ENCODE measurements around the gene MED26. TPM values are rescaled to one million over a fixed set of nuclear protein-coding genes. Genes with fewer than 3 reads are reported as not detected.

The MED26 gene
- total RNA-seq, 1 donor from 2014 or later, result 15.0 TPM

DNA sequence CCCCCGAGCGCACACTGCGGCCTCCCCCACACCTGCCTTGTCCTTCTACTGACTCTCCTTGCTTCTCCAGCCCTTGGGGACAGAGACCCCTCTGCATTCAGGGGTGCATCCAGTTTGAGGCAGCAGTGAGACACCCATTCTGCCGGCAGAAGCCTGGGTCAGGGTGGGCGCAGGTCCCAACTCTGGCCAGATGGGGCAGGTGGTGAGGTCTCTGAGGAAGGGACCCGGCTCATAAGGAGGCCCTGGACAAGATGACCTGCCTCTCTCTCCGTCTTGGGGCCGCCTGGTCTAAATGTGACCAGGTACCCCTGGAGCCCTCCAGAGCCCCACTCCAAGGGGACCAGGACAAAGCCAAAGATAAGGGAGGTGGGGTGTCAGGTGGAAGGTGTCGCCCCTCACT is 91.9 kb downstream of the MED26 start:
- peaks cover 13% of the 10 kb centered on the region for H3K36me3 ChIP-seq (ENCODE audit: insufficient read depth, low read length)
- H3K27me3 ChIP-seq (ENCODE audit: insufficient read depth, low read length), result no peaks in the 10 kb centered on the region
- DNase-seq (ENCODE audit: low read depth) (no peak), FAIRE-seq (no peak)
- Mint-ChIP-seq H3K4me3 (ENCODE audit: unreplicated experiment) (no peak overlapping the region), H3K9me3 (ENCODE audit: unreplicated experiment) (peaks cover 6% of the 10 kb centered on the region), H3K36me3 (ENCODE audit: low read depth, unreplicated experiment) (peaks cover 30% of the 10 kb centered on the region), H3K27ac (ENCODE audit: unreplicated experiment) (peak overlapping the region; percentile 41), H3K27me3 (ENCODE audit: low read depth, unreplicated experiment) (no peaks in the 10 kb centered on the region), H3K4me1 (ENCODE audit: low read depth, unreplicated experiment) (peaks cover 1% of the 10 kb centered on the region)
- no peak overlapping the region for H3K4me3 ChIP-seq (ENCODE audit: insufficient read depth, low read depth, low read length)
- no peaks in the 10 kb centered on the region for H3K9me3 ChIP-seq (ENCODE audit: insufficient read depth, low read depth, low read length)
- H3K9ac ChIP-seq (ENCODE audit: low read length), result no peak overlapping the region
- H2AFZ ChIP-seq (ENCODE audit: low read depth, low read length), result no peak overlapping the region
- H3K4me1 ChIP-seq (ENCODE audit: insufficient read depth, low read length), result peaks cover 4% of the 10 kb centered on the region
- no peak for TF ChIP-seq EZH2 (IDR thresholded peaks at IDR 0.05; ENCODE audit: insufficient read depth, low read length)
- TF ChIP-seq, protein P1, sequence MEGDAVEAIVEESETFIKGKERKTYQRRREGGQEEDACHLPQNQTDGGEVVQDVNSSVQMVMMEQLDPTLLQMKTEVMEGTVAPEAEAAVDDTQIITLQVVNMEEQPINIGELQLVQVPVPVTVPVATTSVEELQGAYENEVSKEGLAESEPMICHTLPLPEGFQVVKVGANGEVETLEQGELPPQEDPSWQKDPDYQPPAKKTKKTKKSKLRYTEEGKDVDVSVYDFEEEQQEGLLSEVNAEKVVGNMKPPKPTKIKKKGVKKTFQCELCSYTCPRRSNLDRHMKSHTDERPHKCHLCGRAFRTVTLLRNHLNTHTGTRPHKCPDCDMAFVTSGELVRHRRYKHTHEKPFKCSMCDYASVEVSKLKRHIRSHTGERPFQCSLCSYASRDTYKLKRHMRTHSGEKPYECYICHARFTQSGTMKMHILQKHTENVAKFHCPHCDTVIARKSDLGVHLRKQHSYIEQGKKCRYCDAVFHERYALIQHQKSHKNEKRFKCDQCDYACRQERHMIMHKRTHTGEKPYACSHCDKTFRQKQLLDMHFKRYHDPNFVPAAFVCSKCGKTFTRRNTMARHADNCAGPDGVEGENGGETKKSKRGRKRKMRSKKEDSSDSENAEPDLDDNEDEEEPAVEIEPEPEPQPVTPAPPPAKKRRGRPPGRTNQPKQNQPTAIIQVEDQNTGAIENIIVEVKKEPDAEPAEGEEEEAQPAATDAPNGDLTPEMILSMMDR (IDR thresholded peaks at IDR 0.05; ENCODE audit: insufficient read depth, low read depth, low read length), result no peak
- H3K4me2 ChIP-seq (ENCODE audit: low read length), result no peak overlapping the region
- H4K20me1 ChIP-seq (ENCODE audit: insufficient read depth, low read length), result peaks cover 79% of the 10 kb centered on the region
- no peak overlapping the region for H3K27ac ChIP-seq (ENCODE audit: low read depth, low read length)
- H3K79me2 ChIP-seq (ENCODE audit: insufficient read depth, low read length), result peaks cover 65% of the 10 kb centered on the region

DNA sequence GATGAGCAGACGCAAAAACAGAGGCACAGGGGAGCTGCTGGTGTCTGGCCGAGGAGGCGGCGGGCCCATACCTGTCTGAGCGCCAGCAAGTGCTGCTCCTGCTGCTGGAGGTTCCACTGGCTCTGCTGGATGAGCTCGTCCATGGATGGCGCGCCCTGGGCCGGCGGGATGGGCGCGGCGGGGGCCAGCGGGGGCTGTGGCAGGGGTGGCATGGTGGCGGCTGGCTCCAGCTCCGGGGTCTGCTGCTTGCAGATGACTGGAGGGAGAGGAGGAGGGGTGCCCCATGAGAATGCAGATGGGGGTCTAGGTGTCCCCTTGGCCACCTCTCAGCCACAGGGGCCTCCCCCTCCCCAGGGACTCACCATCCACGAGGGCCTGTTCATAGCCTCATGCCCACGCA is 92.6 kb downstream of the MED26 start:
- no peak overlapping the region for H3K9ac ChIP-seq (ENCODE audit: low read length)
- Mint-ChIP-seq H3K27ac (ENCODE audit: unreplicated experiment) (no peak overlapping the region), H3K4me3 (ENCODE audit: unreplicated experiment) (no peak overlapping the region), H3K9me3 (ENCODE audit: unreplicated experiment) (peaks cover 6% of the 10 kb centered on the region), H3K4me1 (ENCODE audit: low read depth, unreplicated experiment) (no peaks in the 10 kb centered on the region), H3K36me3 (ENCODE audit: low read depth, unreplicated experiment) (peaks cover 32% of the 10 kb centered on the region), H3K27me3 (ENCODE audit: low read depth, unreplicated experiment) (no peaks in the 10 kb centered on the region)
- H3K4me3 ChIP-seq (ENCODE audit: insufficient read depth, low read depth, low read length), result no peak overlapping the region
- no peaks in the 10 kb centered on the region for H3K9me3 ChIP-seq (ENCODE audit: insufficient read depth, low read depth, low read length)
- H3K27ac ChIP-seq (ENCODE audit: low read depth, low read length), result no peak overlapping the region
- DNase-seq (ENCODE audit: low read depth) (no peak), FAIRE-seq (no peak)
- H3K4me1 ChIP-seq (ENCODE audit: insufficient read depth, low read length), result no peaks in the 10 kb centered on the region
- no peak overlapping the region for H2AFZ ChIP-seq (ENCODE audit: low read depth, low read length)
- H3K4me2 ChIP-seq (ENCODE audit: low read length), result no peak overlapping the region
- no peak for TF ChIP-seq EZH2 (IDR thresholded peaks at IDR 0.05; ENCODE audit: insufficient read depth, low read length)
- TF ChIP-seq, protein P1 (IDR thresholded peaks at IDR 0.05; ENCODE audit: insufficient read depth, low read depth, low read length), result no peak
- peaks cover 74% of the 10 kb centered on the region for H4K20me1 ChIP-seq (ENCODE audit: insufficient read depth, low read length)
- H3K79me2 ChIP-seq (ENCODE audit: insufficient read depth, low read length), result peaks cover 57% of the 10 kb centered on the region
- H3K36me3 ChIP-seq (ENCODE audit: insufficient read depth, low read length), result peaks cover 16% of the 10 kb centered on the region
- H3K27me3 ChIP-seq (ENCODE audit: insufficient read depth, low read length), result no peaks in the 10 kb centered on the region

DNA sequence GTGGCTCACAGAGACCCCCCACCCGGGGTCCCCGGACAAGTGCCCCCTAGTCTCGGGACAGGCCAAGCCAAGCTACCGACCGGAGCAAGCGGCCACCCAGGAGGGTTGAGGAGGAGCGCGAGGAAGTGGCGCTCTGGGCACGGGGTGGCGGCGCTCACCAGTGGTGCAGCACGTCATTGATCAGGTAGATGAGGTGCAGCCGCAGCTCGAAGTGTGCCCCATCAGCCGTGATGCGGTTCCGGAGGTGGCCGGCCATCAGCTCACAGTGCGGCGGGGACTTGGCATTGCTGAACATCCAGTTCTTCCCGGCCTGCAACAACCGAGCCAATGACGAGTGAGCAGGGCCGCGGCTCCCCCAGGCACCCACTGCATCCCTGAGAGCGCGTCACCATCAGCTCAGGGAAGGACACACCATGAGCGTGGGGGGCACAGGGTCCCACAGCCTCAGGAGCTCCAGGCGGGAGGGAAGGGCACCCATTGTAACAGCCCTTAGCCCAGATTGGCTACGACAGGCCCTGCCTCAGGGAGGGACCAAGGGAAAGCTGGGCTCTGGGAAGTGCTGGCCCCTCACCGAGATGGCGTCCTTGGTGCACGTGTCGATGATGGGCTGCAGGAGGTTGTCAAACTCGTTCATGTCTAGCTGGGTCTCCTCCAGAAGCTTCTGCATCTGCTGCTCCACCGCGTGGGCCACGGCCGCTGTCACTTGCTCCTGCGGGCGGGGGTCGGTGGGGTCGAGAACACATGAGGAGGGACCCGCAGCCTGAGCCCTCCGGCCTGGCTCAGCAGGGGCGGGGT is 95.4 kb downstream of the MED26 start:
- H3K36me3 Mint-ChIP-seq (ENCODE audit: low read depth, unreplicated experiment), result peaks cover 23% of the 10 kb centered on the region
- no peak for FAIRE-seq

More for the DNA sequence above, 95.4 kb downstream of the MED26 start:
- peaks cover 63% of the 10 kb centered on the region for H4K20me1 ChIP-seq (ENCODE audit: insufficient read depth, low read length)
- H2AFZ ChIP-seq (ENCODE audit: low read depth, low read length), result no peak overlapping the region
- H3K27me3 ChIP-seq (ENCODE audit: insufficient read depth, low read length), result no peaks in the 10 kb centered on the region
- peaks cover 31% of the 10 kb centered on the region for H3K36me3 ChIP-seq (ENCODE audit: insufficient read depth, low read length)
- H3K27ac Mint-ChIP-seq (ENCODE audit: unreplicated experiment), result no peak overlapping the region
- no peaks in the 10 kb centered on the region for H3K4me1 ChIP-seq (ENCODE audit: insufficient read depth, low read length)
- H3K9me3 ChIP-seq (ENCODE audit: insufficient read depth, low read depth, low read length), result no peaks in the 10 kb centered on the region
- H3K4me3 Mint-ChIP-seq (ENCODE audit: unreplicated experiment), result no peak overlapping the region
- peaks cover 31% of the 10 kb centered on the region for H3K79me2 ChIP-seq (ENCODE audit: insufficient read depth, low read length)
- H3K9ac ChIP-seq (ENCODE audit: low read length), result no peak overlapping the region
- no peak for TF ChIP-seq EZH2 (IDR thresholded peaks at IDR 0.05; ENCODE audit: insufficient read depth, low read length)
- TF ChIP-seq, protein P1 (IDR thresholded peaks at IDR 0.05; ENCODE audit: insufficient read depth, low read depth, low read length), result no peak
- no peak overlapping the region for H3K27ac ChIP-seq (ENCODE audit: low read depth, low read length)
- H3K4me2 ChIP-seq (ENCODE audit: low read length), result no peak overlapping the region
- no peaks in the 10 kb centered on the region for H3K4me1 Mint-ChIP-seq (ENCODE audit: low read depth, unreplicated experiment)
- H3K27me3 Mint-ChIP-seq (ENCODE audit: low read depth, unreplicated experiment), result no peaks in the 10 kb centered on the region
- H3K9me3 Mint-ChIP-seq (ENCODE audit: unreplicated experiment), result peaks cover 1% of the 10 kb centered on the region
- H3K4me3 ChIP-seq (ENCODE audit: insufficient read depth, low read depth, low read length), result no peak overlapping the region
- DNase-seq (ENCODE audit: low read depth), result no peak
